WI38 (cell line): ENCODE measurements around the gene CCDC196.
"Not testable (repeated sequence)": the region's sequence is repeated elsewhere in the genome, so short reads cannot be mapped to it uniquely, and the experiment has no call there.

Experiments
- H3K4me3 ChIP-seq: 2 replicates; pipeline ENCODE4 v1.5.1; 2011; ENCODE audit warnings: low read depth, mild to moderate bottlenecking, control low read depth, low read length
- CTCF ChIP-seq: IDR thresholded peaks from 2 replicates; pipeline ENCODE4 v1.5.1; 2012; ENCODE audit warnings: low read depth, mild to moderate bottlenecking, control low read depth, low read length

Gene CCDC196

DNA sequence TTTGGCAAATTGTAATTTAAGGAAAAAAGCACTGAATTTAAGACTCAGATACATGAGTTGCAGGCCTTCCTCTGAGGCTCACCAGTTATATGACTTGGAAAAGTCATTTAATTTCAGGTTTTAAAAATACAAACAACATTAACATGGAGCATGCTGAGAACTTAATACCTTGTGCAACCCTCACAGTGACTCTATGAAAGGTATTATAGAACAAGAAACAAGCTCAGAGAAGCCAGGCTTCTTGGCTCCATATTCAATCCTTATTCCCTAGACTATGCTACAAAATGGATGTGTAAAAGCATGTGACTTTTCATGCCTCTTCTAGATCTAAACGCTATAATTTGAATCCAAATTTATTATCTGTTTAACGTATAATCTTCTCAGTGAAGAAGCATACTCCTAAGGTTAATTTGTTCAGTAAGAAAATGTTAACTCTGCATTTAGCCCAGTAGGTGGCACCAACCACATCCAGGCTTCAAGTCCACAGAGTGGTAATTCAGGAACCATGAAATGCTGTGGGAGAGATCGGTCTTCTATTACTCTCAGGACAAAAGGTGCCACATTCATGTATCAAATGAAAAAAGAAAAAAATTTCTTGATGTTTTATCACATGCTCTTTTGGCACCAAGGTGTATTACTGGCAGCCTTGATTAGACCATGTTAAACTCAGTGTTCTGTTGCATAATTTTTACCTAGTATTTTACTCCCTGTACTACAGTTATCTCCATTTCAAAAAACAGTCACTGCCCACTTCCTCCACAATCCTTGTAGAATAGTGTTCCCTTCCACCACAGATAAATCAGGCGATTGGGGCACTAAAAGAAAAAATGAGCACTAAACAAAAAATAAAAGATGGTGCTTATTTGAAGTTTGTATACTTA, 9.3 kb downstream of the CCDC196 start:
- TF ChIP-seq CTCF, result peak; percentile 34
- no peak overlapping the region for H3K4me3 ChIP-seq

DNA sequence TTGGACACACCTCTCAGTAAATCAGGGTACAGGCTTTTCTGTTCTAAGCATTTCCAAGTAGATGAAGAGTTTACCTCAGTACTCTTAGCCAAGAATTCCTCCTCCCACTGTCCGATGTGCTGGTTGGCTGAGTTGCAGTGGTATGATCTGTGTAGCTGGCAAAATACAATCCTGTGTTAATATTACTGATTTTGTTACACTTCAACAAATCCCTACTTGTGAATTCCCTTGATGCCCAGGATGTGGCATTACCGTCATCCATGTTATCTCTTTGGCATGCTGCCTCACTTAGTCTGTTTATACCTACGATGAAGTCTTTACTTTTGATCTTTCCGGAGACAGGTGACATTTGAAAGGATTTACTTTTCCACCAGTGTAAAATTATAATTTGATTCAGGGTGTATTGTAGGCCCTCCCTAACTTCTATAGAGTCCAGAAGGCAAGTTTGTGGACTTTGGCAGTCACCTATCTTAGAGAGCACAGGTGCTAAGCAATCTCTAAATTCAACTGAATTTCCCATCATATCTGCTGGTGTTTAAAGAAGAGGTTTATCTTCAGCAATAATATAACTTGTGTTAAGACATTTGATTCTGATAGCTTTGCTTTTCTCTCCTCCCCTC, 10.1 kb downstream of the CCDC196 start:
- H3K4me3 ChIP-seq, result no peak overlapping the region
- TF ChIP-seq CTCF, result no peak

GRCh38 chr14:66496911-66497310, 10.7 kb downstream of the CCDC196 start:
- no peak overlapping the region for H3K4me3 ChIP-seq
- no peak for TF ChIP-seq CTCF

GRCh38 chr14:66498311-66498710, 12.1 kb downstream of the CCDC196 start:
- no peak for TF ChIP-seq CTCF
- no peak overlapping the region for H3K4me3 ChIP-seq

DNA sequence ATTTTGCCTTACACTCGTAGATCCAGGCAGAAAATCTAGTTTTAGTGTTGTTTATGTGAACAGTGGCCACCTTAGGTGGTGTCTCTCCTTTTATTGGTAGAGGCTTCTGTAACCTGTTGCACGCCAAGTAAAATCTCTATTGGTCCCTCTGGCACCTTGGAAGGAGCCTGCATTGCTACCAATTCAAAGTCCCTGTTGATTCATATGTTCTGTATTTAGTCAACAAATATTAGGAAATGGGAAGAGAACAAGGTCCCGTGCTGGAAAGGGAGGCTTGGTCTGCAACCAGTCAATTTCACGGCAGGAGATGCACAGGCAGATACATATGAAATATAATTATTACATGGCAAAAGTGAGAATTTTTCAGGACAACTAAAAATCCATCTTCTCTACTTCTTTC, 15.4 kb downstream of the CCDC196 start:
- TF ChIP-seq CTCF, result no peak
- no peak overlapping the region for H3K4me3 ChIP-seq

GRCh38 chr14:66502836-66503235, 16.7 kb downstream of the CCDC196 start:
- H3K4me3 ChIP-seq, result not testable (repeated sequence)

- no peak for TF ChIP-seq CTCF
- H3K4me3 ChIP-seq, result no peak overlapping the region
These were observed 17.4 kb downstream of the CCDC196 start for GRCh38 chr14:66503532-66503931.
